GM10847 (cell line): ENCODE measurements around the gene AADAC.

Source experiments
- POLR2A ChIP-seq: IDR thresholded peaks from 2 replicates; pipeline ENCODE4 v1.6.1; 2011; ENCODE audit not compliant: insufficient read length; ENCODE audit errors: extremely low read depth

The AADAC gene

GRCh38 chr3:151793636-151794035 is 20.3 kb upstream of the AADAC start:
- TF ChIP-seq POLR2A = no peak

GRCh38 chr3:151794080-151794479 is 19.8 kb upstream of the AADAC start:
- no peak for TF ChIP-seq POLR2A

GRCh38 chr3:151795276-151795675 is 18.6 kb upstream of the AADAC start:
- no peak for TF ChIP-seq POLR2A

GRCh38 chr3:151796105-151796680 is 17.7 kb upstream of the AADAC start:
- TF ChIP-seq POLR2A = no peak

- no peak for TF ChIP-seq POLR2A
Observed at GRCh38 chr3:151798466-151798865, 15.4 kb upstream of the AADAC start.

GRCh38 chr3:151800431-151800830 is 13.5 kb upstream of the AADAC start:
- TF ChIP-seq POLR2A = no peak

GRCh38 chr3:151804267-151804666 is 9.6 kb upstream of the AADAC start:
- no peak for TF ChIP-seq POLR2A

- no peak for TF ChIP-seq POLR2A
Observed at GRCh38 chr3:151806838-151807237, 7.1 kb upstream of the AADAC start.

GRCh38 chr3:151811474-151811873 is 2.4 kb upstream of the AADAC start:
- no peak for TF ChIP-seq POLR2A

GRCh38 chr3:151814588-151814987 is 672 bp downstream of the AADAC start:
- TF ChIP-seq POLR2A = no peak

GRCh38 chr3:151816091-151816604 is 2.2 kb downstream of the AADAC start:
- no peak for TF ChIP-seq POLR2A

- TF ChIP-seq POLR2A = no peak
Observed at GRCh38 chr3:151817473-151817872, 3.6 kb downstream of the AADAC start.

- no peak for TF ChIP-seq POLR2A
Observed at GRCh38 chr3:151818361-151818760, 4.4 kb downstream of the AADAC start.

- no peak for TF ChIP-seq POLR2A
Observed at GRCh38 chr3:151819910-151820309, 6.0 kb downstream of the AADAC start.

GRCh38 chr3:151827816-151828215 is 13.9 kb downstream of the AADAC start:
- TF ChIP-seq POLR2A = no peak

- no peak for TF ChIP-seq POLR2A
Observed at GRCh38 chr3:151835751-151836525, 22.0 kb downstream of the AADAC start.

GRCh38 chr3:151837057-151837456 is 23.1 kb downstream of the AADAC start:
- no peak for TF ChIP-seq POLR2A
